ENCODE data around the gene VTN. TPM values are rescaled to one million over a fixed set of nuclear protein-coding genes. Genes with fewer than 3 reads are reported as not detected.

VTN gene
- total and polyA plus RNA-seq, 2 donors (not counting 1 experiment from before 2014, with no cell fraction given), result 0.17 to 3.5 TPM

GRCh38 chr17:28366605-28367004, 3.5 kb downstream of the VTN start:
- Histone ChIP-seq H3K4me3 (replicated peaks in 1 of 4; ENCODE audit: control extremely low read depth in 1 of 4, insufficient read depth in 1 of 4, low read depth in 3 of 4, low read length in 4 of 4) (no peak overlapping the region), H3K36me3 (ENCODE audit: control insufficient read depth, insufficient read depth, low read length) (no peaks in the 10 kb centered on the region), H3K79me2 (ENCODE audit: control insufficient read depth, insufficient read depth, low read length) (no peaks in the 10 kb centered on the region), H4K20me1 (ENCODE audit: control insufficient read depth, extremely low read depth, insufficient read depth, low read length) (no peaks in the 10 kb centered on the region), H2AFZ (ENCODE audit: low read length) (no peak overlapping the region), H3K27ac (ENCODE audit: insufficient read depth, low read length) (no peak overlapping the region), H3K27me3 (ENCODE audit: control insufficient read depth, insufficient read depth, low read length) (no peaks in the 10 kb centered on the region), H3K9me3 (ENCODE audit: control insufficient read depth, insufficient read depth, low read depth, low read length) (no peaks in the 10 kb centered on the region), H3K4me2 (ENCODE audit: extremely low read depth, insufficient read depth, low read length) (no peak overlapping the region), H3K4me1 (ENCODE audit: control insufficient read depth, extremely low read depth, insufficient read depth, low read length) (peaks cover 5% of the 10 kb centered on the region), H3K9ac (ENCODE audit: insufficient read depth, low read length) (no peak overlapping the region)
- no peak for DNase-seq (ENCODE audit: low read depth in 2 of 2)
- TF ChIP-seq CTCF (conservative IDR thresholded peaks at IDR 0.05 in 1 of 2, IDR thresholded peaks at IDR 0.05 in 1 of 2; ENCODE audit: low read depth in 1 of 2, low read length in 2 of 2), result no peak
- TF ChIP-seq EZH2 (IDR thresholded peaks at IDR 0.05; ENCODE audit: low read length, missing control alignments), result no peak

GRCh38 chr17:28365487-28365886, 4.6 kb downstream of the VTN start:
- Histone ChIP-seq H2AFZ (ENCODE audit: low read length) (no peak overlapping the region), H3K27ac (ENCODE audit: insufficient read depth, low read length) (no peak overlapping the region), H4K20me1 (ENCODE audit: control insufficient read depth, extremely low read depth, insufficient read depth, low read length) (no peaks in the 10 kb centered on the region), H3K36me3 (ENCODE audit: control insufficient read depth, insufficient read depth, low read length) (peaks cover 2% of the 10 kb centered on the region), H3K27me3 (ENCODE audit: control insufficient read depth, insufficient read depth, low read length) (no peaks in the 10 kb centered on the region), H3K79me2 (ENCODE audit: control insufficient read depth, insufficient read depth, low read length) (no peaks in the 10 kb centered on the region), H3K9me3 (ENCODE audit: control insufficient read depth, insufficient read depth, low read depth, low read length) (no peaks in the 10 kb centered on the region), H3K4me1 (ENCODE audit: control insufficient read depth, extremely low read depth, insufficient read depth, low read length) (no peaks in the 10 kb centered on the region), H3K4me2 (ENCODE audit: extremely low read depth, insufficient read depth, low read length) (no peak overlapping the region), H3K4me3 (replicated peaks in 1 of 4; ENCODE audit: control extremely low read depth in 1 of 4, insufficient read depth in 1 of 4, low read depth in 3 of 4, low read length in 4 of 4) (no peak overlapping the region), H3K9ac (ENCODE audit: insufficient read depth, low read length) (no peak overlapping the region)
- no peak for TF ChIP-seq EZH2 (IDR thresholded peaks at IDR 0.05; ENCODE audit: low read length, missing control alignments)
- no peak for TF ChIP-seq CTCF (conservative IDR thresholded peaks at IDR 0.05 in 1 of 2, IDR thresholded peaks at IDR 0.05 in 1 of 2; ENCODE audit: low read depth in 1 of 2, low read length in 2 of 2)
- no peak for DNase-seq (ENCODE audit: low read depth in 2 of 2)

GRCh38 chr17:28364665-28365363, 5.3 kb downstream of the VTN start, which contains the start of gene SEBOX:
Gene SEBOX (minus strand): TSS chr17:28365199. CDS start chr17:28365151, 48 bp downstream.
- H3K9me3 ChIP-seq (ENCODE audit: control insufficient read depth, insufficient read depth, low read depth, low read length), result no peaks in the 10 kb centered on the region
- no peaks in the 10 kb centered on the region for H3K79me2 ChIP-seq (ENCODE audit: control insufficient read depth, insufficient read depth, low read length)
- no peak within 1 kb of the TSS for H3K9ac ChIP-seq (ENCODE audit: insufficient read depth, low read length)
- H3K4me3 ChIP-seq (replicated peaks in 1 of 4; ENCODE audit: control extremely low read depth in 1 of 4, insufficient read depth in 1 of 4, low read depth in 3 of 4, low read length in 4 of 4), result no peak within 1 kb of the TSS
- H3K36me3 ChIP-seq (ENCODE audit: control insufficient read depth, insufficient read depth, low read length), result peaks cover 2% of the 10 kb centered on the region
- no peaks in the 10 kb centered on the region for H3K27me3 ChIP-seq (ENCODE audit: control insufficient read depth, insufficient read depth, low read length)
- no peaks in the 10 kb centered on the region for H3K4me1 ChIP-seq (ENCODE audit: control insufficient read depth, extremely low read depth, insufficient read depth, low read length)
- H3K27ac ChIP-seq (ENCODE audit: insufficient read depth, low read length), result no peak within 1 kb of the TSS
- no peak within 1 kb of the TSS for H3K4me2 ChIP-seq (ENCODE audit: extremely low read depth, insufficient read depth, low read length)
- no peaks in the 10 kb centered on the region for H4K20me1 ChIP-seq (ENCODE audit: control insufficient read depth, extremely low read depth, insufficient read depth, low read length)
- no peak within 1 kb of the TSS for H2AFZ ChIP-seq (ENCODE audit: low read length)
- TF ChIP-seq CTCF (conservative IDR thresholded peaks at IDR 0.05 in 1 of 2, IDR thresholded peaks at IDR 0.05 in 1 of 2; ENCODE audit: low read depth in 1 of 2, low read length in 2 of 2) (no peak), EZH2 (IDR thresholded peaks at IDR 0.05; ENCODE audit: low read length, missing control alignments) (no peak)
- no peak for DNase-seq (ENCODE audit: low read depth in 2 of 2)

Data from fibroblast of lung (primary cell).